Measurements from ENCODE around the gene ZNF280B.

DNA sequence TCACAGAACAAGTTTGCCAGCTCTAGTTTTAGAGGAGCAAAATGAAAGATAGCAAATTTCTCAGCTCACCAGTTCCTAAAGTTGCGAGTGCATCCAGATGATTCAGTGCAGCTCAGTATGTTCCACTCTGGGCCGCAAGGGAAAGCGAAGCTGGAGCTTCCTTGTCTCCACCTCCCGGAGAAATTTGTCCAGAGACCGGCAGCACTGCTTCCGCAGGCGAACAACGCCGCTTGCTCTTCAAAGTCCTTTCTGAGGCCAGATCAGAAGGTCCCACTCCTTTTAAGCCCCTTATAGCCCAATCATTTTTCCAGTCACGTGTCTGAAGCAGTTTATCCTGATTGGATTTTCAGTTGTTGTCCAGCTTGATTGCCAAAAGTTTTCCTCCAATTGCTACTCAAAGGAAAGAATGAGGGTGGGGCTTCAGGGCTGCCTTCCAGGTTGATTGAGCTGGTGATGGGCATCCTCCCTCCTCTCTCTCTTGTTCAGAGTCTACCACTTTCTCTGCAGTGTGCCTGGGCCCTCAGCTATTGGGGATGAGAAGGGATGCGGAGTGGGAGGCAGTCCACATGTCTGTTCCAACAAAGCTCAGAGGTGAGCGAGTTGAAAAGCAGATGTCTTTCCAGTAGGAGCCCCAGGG, 11.6 kb upstream of the ZNF280B start, which contains the start of gene ZNF280A:
- no peak for TF ChIP-seq EZH2 (IDR thresholded peaks at IDR 0.05; ENCODE audit: insufficient read depth, poor library complexity, severe bottlenecking)
- no peak for TF ChIP-seq EZH2phosphoT487 (IDR thresholded peaks at IDR 0.05; ENCODE audit: insufficient read depth, low read depth)
